IMR-90 (cell line): ENCODE data around the gene ROCK2. TPM values are rescaled to one million over a fixed set of nuclear protein-coding genes. Genes with fewer than 3 reads are reported as not detected.

Experiments used
- ATAC-seq: fragments of 200-7000 bp; cut with Tn5 transposase; 2 replicates; pipeline ENCODE4 v1.9.1; 2020; ENCODE audit warnings: low read depth, mild to moderate bottlenecking, moderate library complexity
- BruUV-seq: library from RNA; stranded (reverse); fragments of 400-500 nt; replicated peaks from 2 replicates; lab custom pipeline; 2021; lab: Mats Ljungman, UMichigan
- CTCF ChIA-PET: fragments of 300-600 bp; formaldehyde crosslinking; extraction: SDS; loops from one replicate; lab custom pipeline; 2021; ENCODE audit warnings: antibody characterized with exemption; lab: Yijun Ruan, JAX
- POLR2A ChIA-PET: fragments of 300-600 bp; sonication (Branson Sonifier 250); formaldehyde crosslinking; loops from one replicate; lab custom pipeline; 2022; ENCODE audit warnings: antibody characterized with exemption; ENCODE audit not compliant: unreplicated experiment; lab: Charles Lee
- DNase-seq: peaks from one replicate; pipeline ENCODE4 v3.0.0; 2013
- H2AFZ ChIP-seq: replicated peaks from 2 replicates; pipeline ENCODE3; 2013; ENCODE audit warnings: low read length, mild to moderate bottlenecking; ENCODE audit not compliant: poor library complexity
- H2AK5ac ChIP-seq: 2 replicates; pipeline ENCODE4 v1.6.1; 2013; ENCODE audit warnings: low read depth, low read length, inconsistent platforms
- H2AK9ac ChIP-seq: replicated peaks from 2 replicates; pipeline ENCODE3; 2013; ENCODE audit warnings: mild to moderate bottlenecking, low read depth, low read length, moderate library complexity; ENCODE audit not compliant: poor library complexity
- H2BK120ac ChIP-seq: 2 replicates; pipeline ENCODE4 v1.6.1; 2013; ENCODE audit warnings: low read depth, low read length, inconsistent platforms
- H2BK15ac ChIP-seq: 3 replicates; pipeline ENCODE4 v1.6.1; 2013; ENCODE audit warnings: low read depth, low read length, inconsistent platforms
- H2BK20ac ChIP-seq: 2 replicates; pipeline ENCODE4 v1.6.1; 2013; ENCODE audit warnings: low read depth, mild to moderate bottlenecking, inconsistent platforms, low read length, moderate library complexity
- H2BK5ac ChIP-seq: 2 replicates; pipeline ENCODE4 v1.6.1; 2013; ENCODE audit warnings: mild to moderate bottlenecking, low read depth, low read length, inconsistent platforms; ENCODE audit not compliant: poor library complexity, severe bottlenecking
- H3K14ac ChIP-seq: replicated peaks from 2 replicates; pipeline ENCODE4 v1.6.1; 2013; ENCODE audit warnings: low read depth, low read length, inconsistent platforms
- H3K18ac ChIP-seq: 2 replicates; pipeline ENCODE4 v1.6.1; 2013; ENCODE audit warnings: low read depth, low read length, control low read depth
- H3K23ac ChIP-seq: 2 replicates; pipeline ENCODE4 v1.6.1; 2013; ENCODE audit warnings: low read depth, low read length, inconsistent platforms
- H3K27ac ChIP-seq: 2 replicates; pipeline ENCODE4 v1.5.1; 2013; ENCODE audit warnings: mild to moderate bottlenecking, control low read depth, low read length; ENCODE audit not compliant: insufficient read depth
- H3K27me3 ChIP-seq: 2 replicates; pipeline ENCODE4 v1.6.1; 2013; ENCODE audit warnings: low read length; ENCODE audit not compliant: control insufficient read depth, insufficient read depth
- H3K36me3 ChIP-seq: 2 replicates; pipeline ENCODE4 v1.6.1; 2013; ENCODE audit warnings: low read length, mixed read lengths; ENCODE audit not compliant: control insufficient read depth, insufficient read depth
- H3K4ac ChIP-seq: 2 replicates; pipeline ENCODE4 v1.6.1; 2013; ENCODE audit warnings: low read depth, low read length, inconsistent platforms
- H3K4me1 ChIP-seq: 2 replicates; pipeline ENCODE4 v1.6.1; 2013; ENCODE audit warnings: low read length, mixed read lengths; ENCODE audit not compliant: control insufficient read depth, insufficient read depth
- H3K4me2 ChIP-seq: 2 replicates; pipeline ENCODE4 v1.6.1; 2013; ENCODE audit warnings: low read depth, mild to moderate bottlenecking, control low read depth, low read length, moderate library complexity
- H3K4me3 ChIP-seq: 2 replicates; pipeline ENCODE4 v1.5.1; 2013; ENCODE audit warnings: low read depth, mild to moderate bottlenecking, control low read depth, low read length, moderate library complexity; ENCODE audit not compliant: insufficient read depth
- H3K56ac ChIP-seq: 2 replicates; pipeline ENCODE4 v1.6.1; 2013; ENCODE audit warnings: low read length, inconsistent platforms; ENCODE audit not compliant: insufficient read depth; ENCODE audit errors: extremely low read depth
- H3K79me1 ChIP-seq, 2 experiments: 2 replicates each; pipeline ENCODE4 v1.6.1; 2013; ENCODE audit warnings: low read length in 2 of 2, inconsistent platforms in 1 of 2, low read depth in 1 of 2
- H3K9ac ChIP-seq: 2 replicates; pipeline ENCODE4 v1.6.1; 2013; ENCODE audit warnings: low read depth, low read length, control low read depth
- H3K9me1 ChIP-seq: 2 replicates; pipeline ENCODE4 v1.6.1; 2013; ENCODE audit warnings: low read length, inconsistent platforms; ENCODE audit not compliant: insufficient read depth
- H3K9me3 ChIP-seq: 2 replicates; pipeline ENCODE4 v1.6.1; 2013; ENCODE audit warnings: low read length; ENCODE audit not compliant: control insufficient read depth, insufficient read depth
- H4K20me1 ChIP-seq: 2 replicates; pipeline ENCODE4 v1.6.1; 2013; ENCODE audit warnings: low read length, inconsistent platforms; ENCODE audit not compliant: insufficient read depth
- H4K5ac ChIP-seq: 2 replicates; pipeline ENCODE4 v1.6.1; 2013; ENCODE audit warnings: mild to moderate bottlenecking, low read depth, low read length, control low read depth
- H4K8ac ChIP-seq, 2 experiments: 2 replicates each; pipeline ENCODE4 v1.6.1; 2013; ENCODE audit warnings: low read depth in 2 of 2, low read length in 2 of 2, control low read depth in 1 of 2, inconsistent platforms in 1 of 2
- H4K91ac ChIP-seq: 2 replicates; pipeline ENCODE4 v1.6.1; 2013; ENCODE audit warnings: low read depth, low read length, inconsistent platforms; ENCODE audit not compliant: insufficient read depth
- BHLHE40 ChIP-seq: fragments of 150-350 bp; IDR thresholded peaks from 2 replicates; pipeline ENCODE4 v1.6.1; 2016; ENCODE audit warnings: mild to moderate bottlenecking, low read depth, low read length
- FOS ChIP-seq: fragments of 150-350 bp; IDR thresholded peaks from 2 replicates; pipeline ENCODE4 v1.6.1; 2016; ENCODE audit warnings: low read depth, low read length
- NFE2L2 ChIP-seq: fragments of 150-350 bp; IDR thresholded peaks from 2 replicates; pipeline ENCODE4 v1.6.1; 2016; ENCODE audit warnings: low read depth, mild to moderate bottlenecking, low read length
- POLR2A ChIP-seq: IDR thresholded peaks from 2 replicates; pipeline ENCODE4 v1.6.1; 2012; ENCODE audit warnings: mild to moderate bottlenecking, low read depth, low read length
- WGBS, 2 experiments: methylation state at CpG; one replicate each; pipeline versions ENCODE4 v1.1.5 to v1.1.7; 2013; ENCODE audit warnings: missing lambda C conversion rate in 2 of 2; ENCODE audit not compliant: insufficient read length in 1 of 2; ENCODE audit errors: extremely low coverage in 2 of 2; 5-methylcytosine and 5-hydroxymethylcytosine counted together
- dilution Hi-C: fragments of 300-500 bp; cut with HindIII; formaldehyde crosslinking; loops from one replicate; pipeline ENCODE4 v1.14.3; 2018; ENCODE audit warnings: low sequenced_read_pairs; ENCODE audit not compliant: unreplicated experiment
- in situ Hi-C: fragments of 300-500 bp; cut with MboI; formaldehyde crosslinking; loops from 3 replicates; pipeline ENCODE4 v1.14.3; 2019; ENCODE audit warnings: low sequenced_read_pairs, inconsistent platforms, mixed read lengths
- intact Hi-C: fragments of 100-400 bp; cut with micrococcal nuclease; formaldehyde crosslinking; loops from 2 replicates; pipeline ENCODE4 v1.10.0; 2022
- polyA plus RNA-seq, 3 experiments: library from polyadenylated mRNA; depleted of rRNA; stranded (reverse); fragments of >200 nt; gene quantifications; 2 replicates each; pipeline ENCODE4 v1.2.3, GENCODE V29; 2012; ENCODE audit warnings: low replicate concordance in 1 of 3
- total RNA-seq: library from RNA; depleted of rRNA; stranded (reverse); fragments of >200 nt; gene quantifications from 2 replicates; pipeline ENCODE4 v1.2.3, GENCODE V29; 2012

ROCK2 gene
- total and polyA plus RNA-seq, 2 of the 4 experiments (the other 2 are of a cell fraction), result 9.0 to 28.3 TPM

DNA sequence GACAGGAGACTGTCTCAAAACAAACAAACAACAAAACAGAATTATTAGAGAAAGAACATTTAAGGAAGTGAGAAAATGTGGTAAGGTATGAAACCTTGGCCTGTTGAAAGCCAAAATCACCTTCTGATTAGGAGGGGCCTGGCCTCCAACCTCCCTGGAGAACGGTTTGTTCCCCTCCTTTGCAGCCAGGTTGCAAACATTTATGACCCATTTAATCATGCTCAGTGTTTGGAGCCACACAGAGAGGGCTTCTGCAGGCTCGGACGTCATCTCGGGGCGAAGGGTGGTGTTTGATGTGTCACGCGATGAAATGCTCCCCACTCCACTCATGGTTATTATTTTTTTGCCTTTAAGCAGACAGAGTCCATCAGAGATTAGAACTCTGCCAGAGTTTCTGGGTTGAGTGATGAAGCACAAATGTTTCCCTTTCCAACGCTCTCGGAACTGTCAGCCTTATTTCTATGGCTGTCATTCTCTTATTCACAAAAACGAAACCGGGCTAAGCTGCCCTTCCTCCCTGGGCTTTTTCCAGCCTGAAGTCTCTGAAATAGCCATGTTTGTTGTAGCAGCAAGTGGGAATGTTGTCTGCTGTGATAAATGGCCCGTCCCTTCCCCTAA, 33.6 kb upstream of the ROCK2 start:
- Histone ChIP-seq H3K9ac (peak overlapping the region; percentile 44), H3K9me1 (peaks cover 28% of the 10 kb centered on the region), H4K8ac (peak overlapping the region; percentile 15 to 95), H2BK5ac (peak overlapping the region; percentile 85), H3K14ac (peak overlapping the region; percentile 96), H3K27me3 (no peaks in the 10 kb centered on the region), H3K4me3 (peak overlapping the region; percentile 11; the same call in 1 of the 2 replicates), H2BK15ac (peak overlapping the region; percentile 80; the same call in 2 of the 3 replicates), H3K56ac (peak overlapping the region; percentile 46), H3K23ac (peak overlapping the region; percentile 95), H3K4me2 (peak overlapping the region; percentile 73), H4K91ac (peak overlapping the region; percentile 95), H3K4ac (peak overlapping the region; percentile 97), H3K9me3 (no peaks in the 10 kb centered on the region), H3K18ac (peak overlapping the region; percentile 95), H4K20me1 (no peaks in the 10 kb centered on the region), H4K5ac (peak overlapping the region; percentile 77), H3K4me1 (peaks cover 35% of the 10 kb centered on the region), H2AK9ac (peak overlapping the region; percentile 47), H3K79me1 (peaks cover 0 to 26% of the 10 kb centered on the region in 2 experiments; a peak in 1 of 4 replicates), H2BK120ac (peak overlapping the region; percentile 97), H3K36me3 (no peaks in the 10 kb centered on the region), H2AK5ac (peak overlapping the region; percentile 79), H2AFZ (peak overlapping the region; percentile 93), H2BK20ac (peak overlapping the region; percentile 98), H3K27ac (peak overlapping the region; percentile 68)
- peak; percentile 39; the same call in 1 of the 2 replicates for TF ChIP-seq POLR2A
- TF ChIP-seq FOS, result peak; percentile 36; the same call in 1 of the 2 replicates
- no peak for TF ChIP-seq NFE2L2
- peak; percentile 60 for TF ChIP-seq BHLHE40
- BruUV-seq, result no TSS peak
- ChIA-PET POLR2A (no interaction called here), CTCF (no interaction called here)
- intact Hi-C loops, result no loop called here
- ATAC-seq, result peak; percentile 8; the same call in 1 of the 2 replicates
- in situ Hi-C loops, result no loop called here
- dilution Hi-C loops, result no loop called here
- no CpG with 5 or more reads among the region's 12 CpGs for WGBS, 2 experiments
- peak; percentile 79 for DNase-seq
